Measurements from ENCODE around the gene KCNJ15.

- TF ChIP-seq EZH2 (IDR thresholded peaks at IDR 0.05; ENCODE audit: insufficient read depth, low read length), result no peak
- TF ChIP-seq CTCF (IDR thresholded peaks at IDR 0.05; ENCODE audit: insufficient read depth, low read depth, low read length), result no peak
Measured at GRCh38 chr21:38351176-38351959, 94.6 kb downstream of the KCNJ15 start.

All from astrocyte (in vitro differentiated cells and primary cell).